RWPE1 (cell line): ENCODE measurements around the gene CD2BP2.

Experiments used
- CTCF ChIA-PET: fragments of 350-600 bp; sonication (Branson Sonifier 250); formaldehyde crosslinking; extraction: SDS; loops from one replicate; lab custom pipeline; 2021; lab: Yijun Ruan, JAX
- POLR2A ChIA-PET: fragments of 400-600 bp; formaldehyde crosslinking; extraction: SDS; loops from one replicate; lab custom pipeline; 2020; ENCODE audit warnings: antibody characterized with exemption; ENCODE audit not compliant: low non-redundant PET; lab: Yijun Ruan, JAX
- DNase-seq: peaks from one replicate; pipeline ENCODE4 v3.0.0; 2012; ENCODE audit warnings: low spot score
- H3K27ac ChIP-seq: fragments of 450-650 bp; 2 replicates; pipeline ENCODE4 v1.5.1; 2017
- CTCF ChIP-seq: fragments of 450-650 bp; conservative IDR thresholded peaks from 2 replicates; pipeline ENCODE4 v1.5.1; 2017; ENCODE audit warnings: low read depth, mild to moderate bottlenecking

Gene CD2BP2

GRCh38 chr16:30378236-30379157, 23.4 kb upstream of the CD2BP2 start:
- ChIA-PET POLR2A (interaction anchor here (0.5 to 1.0 kb wide), 5 partner anchors 17 to 422 kb away, joined by 3 to 6 read pairs (median 5); partner anchors contain the start of gene ZNF48), CTCF (interaction anchor here (0.7 to 1.5 kb wide), 6 partner anchors 9 to 31 kb away, joined by 3 to 5 read pairs (median 4); partner anchors contain the start of gene ZNF48)
- TF ChIP-seq CTCF = no peak
- H3K27ac ChIP-seq = peak overlapping the region; percentile 99
- DNase-seq = peak; percentile 98

GRCh38 chr16:30377812-30378235, 22.7 kb upstream of the CD2BP2 start:
- no peak for TF ChIP-seq CTCF
- H3K27ac ChIP-seq = peak overlapping the region; percentile 99
- ChIA-PET CTCF (interaction anchor here (0.7 to 1.5 kb wide), 6 partner anchors 8 to 32 kb away, joined by 3 to 5 read pairs (median 4); partner anchors contain the start of gene ZNF48), POLR2A (interaction anchor here (0.5 to 1.0 kb wide), 3 partner anchors 18 to 423 kb away, joined by 3 to 5 read pairs (median 5); partner anchors contain the start of gene ZNF48)
- peak; percentile 80 for DNase-seq

- POLR2A ChIA-PET = no interaction called here
- H3K27ac ChIP-seq = peak overlapping the region; percentile 99
These were observed 22.1 kb upstream of the CD2BP2 start for GRCh38 chr16:30377050-30377811.

GRCh38 chr16:30376461-30376902, 21.4 kb upstream of the CD2BP2 start:
- ChIA-PET POLR2A (no interaction called here), CTCF (interaction anchor here (0.6 kb wide), 2 partner anchors 16 to 19 kb away, joined by 3 read pairs; partner anchors contain the start of gene ZNF48)

More at GRCh38 chr16:30377050-30377811, 22.1 kb upstream of the CD2BP2 start:
- TF ChIP-seq CTCF = no peak
- CTCF ChIA-PET = no interaction called here
- no peak for DNase-seq

GRCh38 chr16:30375864-30376263, 20.8 kb upstream of the CD2BP2 start:
- POLR2A ChIA-PET = no interaction called here
- TF ChIP-seq CTCF = no peak
- CTCF ChIA-PET = interaction anchor here (0.6 to 0.9 kb wide), 3 partner anchors 17 to 42 kb away, joined by 3 read pairs; partner anchors contain the start of gene ZNF48

More at GRCh38 chr16:30376461-30376902, 21.4 kb upstream of the CD2BP2 start:
- no peak for DNase-seq
- no peak for TF ChIP-seq CTCF
- peak overlapping the region; percentile 99 for H3K27ac ChIP-seq

GRCh38 chr16:30374538-30374937, 19.4 kb upstream of the CD2BP2 start, which contains the start of gene MYL11:
MYL11 (plus strand) TSS chr16:30374802; CDS start chr16:30374858, 56 bp downstream.
- no peak for DNase-seq
- POLR2A ChIA-PET = no interaction called here
- peak within 1 kb of the TSS; percentile 99; the same call in 1 of the 2 replicates for H3K27ac ChIP-seq
- CTCF ChIA-PET = no interaction called here
- no peak for TF ChIP-seq CTCF

More at GRCh38 chr16:30375864-30376263, 20.8 kb upstream of the CD2BP2 start:
- H3K27ac ChIP-seq = peak overlapping the region; percentile 99
- no peak for DNase-seq
